HG03175 (cell line): ENCODE results near the gene CSRP3.

Experiments used
- ATAC-seq: cut with Tn5 transposase; IDR thresholded peaks from one replicate; pipeline ENCODE4 v1.9.1; 2021; ENCODE audit warnings: mild to moderate bottlenecking, moderate library complexity; ENCODE audit not compliant: unreplicated experiment

Gene CSRP3

GRCh38 chr11:19226378-19227195 is 24.8 kb upstream of the CSRP3 start:
- no peak for ATAC-seq

GRCh38 chr11:19225581-19225980 is 23.8 kb upstream of the CSRP3 start:
- no peak for ATAC-seq

- ATAC-seq: no peak
Observed at GRCh38 chr11:19225123-19225522, 23.3 kb upstream of the CSRP3 start.

GRCh38 chr11:19220903-19221724 is 19.3 kb upstream of the CSRP3 start:
- ATAC-seq: no peak

GRCh38 chr11:19218786-19219460 is 17.1 kb upstream of the CSRP3 start:
- ATAC-seq: no peak

GRCh38 chr11:19218216-19218615 is 16.4 kb upstream of the CSRP3 start:
- ATAC-seq: no peak

GRCh38 chr11:19216709-19217374 is 15.1 kb upstream of the CSRP3 start:
- no peak for ATAC-seq

- ATAC-seq: no peak
Observed at GRCh38 chr11:19216021-19216420, 14.2 kb upstream of the CSRP3 start.

GRCh38 chr11:19209617-19210370 is 8.0 kb upstream of the CSRP3 start:
- ATAC-seq: no peak

GRCh38 chr11:19208959-19209546 is 7.3 kb upstream of the CSRP3 start:
- no peak for ATAC-seq

- no peak for ATAC-seq
Observed at GRCh38 chr11:19208181-19208580, 6.4 kb upstream of the CSRP3 start.

- ATAC-seq: no peak
Observed at GRCh38 chr11:19204836-19205235, 3.1 kb upstream of the CSRP3 start.

- no peak for ATAC-seq
Observed at GRCh38 chr11:19200410-19201201, 1.2 kb downstream of the CSRP3 start.

GRCh38 chr11:19199771-19200170 is 2.0 kb downstream of the CSRP3 start:
- ATAC-seq: no peak

GRCh38 chr11:19199048-19199447 is 2.7 kb downstream of the CSRP3 start:
- ATAC-seq: no peak

GRCh38 chr11:19196432-19196831 is 5.4 kb downstream of the CSRP3 start:
- no peak for ATAC-seq

- no peak for ATAC-seq
Observed at GRCh38 chr11:19194620-19195308, 7.0 kb downstream of the CSRP3 start.

GRCh38 chr11:19193916-19194315 is 7.9 kb downstream of the CSRP3 start:
- no peak for ATAC-seq
